ENCODE measurements around the gene P2RX1.

DNA sequence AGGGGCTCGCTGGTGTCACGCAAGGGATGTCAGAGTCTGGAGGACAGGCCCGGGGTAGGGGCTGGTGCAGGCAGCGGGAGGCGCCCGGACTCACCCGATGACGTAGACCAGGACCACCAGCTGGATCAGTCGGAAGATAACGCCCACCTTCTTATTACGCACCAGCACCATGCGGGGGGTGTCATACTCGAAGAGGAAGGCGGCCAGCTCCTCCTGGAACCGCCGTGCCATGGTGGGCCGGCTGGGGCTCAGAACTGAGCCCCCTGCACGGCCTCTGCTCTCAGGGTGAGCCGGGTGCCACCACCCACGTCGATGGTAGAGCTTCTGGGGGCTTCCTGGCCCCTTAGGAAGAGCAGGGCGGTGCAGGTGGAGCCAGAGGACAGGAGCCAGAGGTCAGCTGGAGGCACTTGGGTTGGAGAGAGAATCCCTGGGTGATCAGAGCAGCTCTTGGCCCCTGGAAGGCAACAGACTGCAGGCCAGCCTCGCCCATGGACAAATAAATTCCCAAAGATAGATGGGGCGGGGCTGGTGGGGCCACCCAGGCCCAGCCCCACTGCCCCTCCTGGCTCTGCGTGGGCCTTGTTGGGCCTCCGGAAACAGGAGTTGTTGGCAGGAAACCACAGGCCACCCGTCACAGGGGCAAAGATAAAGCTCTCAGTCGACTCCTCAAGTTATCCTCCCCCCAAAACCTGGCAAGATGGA, at the start of gene P2RX1:
- TF ChIP-seq, protein P1, sequence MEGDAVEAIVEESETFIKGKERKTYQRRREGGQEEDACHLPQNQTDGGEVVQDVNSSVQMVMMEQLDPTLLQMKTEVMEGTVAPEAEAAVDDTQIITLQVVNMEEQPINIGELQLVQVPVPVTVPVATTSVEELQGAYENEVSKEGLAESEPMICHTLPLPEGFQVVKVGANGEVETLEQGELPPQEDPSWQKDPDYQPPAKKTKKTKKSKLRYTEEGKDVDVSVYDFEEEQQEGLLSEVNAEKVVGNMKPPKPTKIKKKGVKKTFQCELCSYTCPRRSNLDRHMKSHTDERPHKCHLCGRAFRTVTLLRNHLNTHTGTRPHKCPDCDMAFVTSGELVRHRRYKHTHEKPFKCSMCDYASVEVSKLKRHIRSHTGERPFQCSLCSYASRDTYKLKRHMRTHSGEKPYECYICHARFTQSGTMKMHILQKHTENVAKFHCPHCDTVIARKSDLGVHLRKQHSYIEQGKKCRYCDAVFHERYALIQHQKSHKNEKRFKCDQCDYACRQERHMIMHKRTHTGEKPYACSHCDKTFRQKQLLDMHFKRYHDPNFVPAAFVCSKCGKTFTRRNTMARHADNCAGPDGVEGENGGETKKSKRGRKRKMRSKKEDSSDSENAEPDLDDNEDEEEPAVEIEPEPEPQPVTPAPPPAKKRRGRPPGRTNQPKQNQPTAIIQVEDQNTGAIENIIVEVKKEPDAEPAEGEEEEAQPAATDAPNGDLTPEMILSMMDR (IDR thresholded peaks at IDR 0.05), result no peak
- TF ChIP-seq POLR2A (IDR thresholded peaks at IDR 0.05), result no peak

Data from uterus (tissue), 2 donors.